Liver (tissue), 3 donors: ENCODE results near the gene UBE2S.

Experiments used
- SP1 ChIP-seq: IDR thresholded peaks from 2 replicates; pipeline ENCODE4 v1.6.1; 2018; ENCODE audit warnings: antibody characterized with exemption, mild to moderate bottlenecking
- TF ChIP-seq, protein P1 (sequence below): fragments of 150-350 bp; IDR thresholded peaks from 2 replicates; pipeline ENCODE4 v1.5.1; 2017; ENCODE audit warnings: improper control_type of control experiment, low read depth, low read length; ENCODE audit not compliant: missing input control
- donor health status: healthy.
- donor health status: healthy.

DNA sequence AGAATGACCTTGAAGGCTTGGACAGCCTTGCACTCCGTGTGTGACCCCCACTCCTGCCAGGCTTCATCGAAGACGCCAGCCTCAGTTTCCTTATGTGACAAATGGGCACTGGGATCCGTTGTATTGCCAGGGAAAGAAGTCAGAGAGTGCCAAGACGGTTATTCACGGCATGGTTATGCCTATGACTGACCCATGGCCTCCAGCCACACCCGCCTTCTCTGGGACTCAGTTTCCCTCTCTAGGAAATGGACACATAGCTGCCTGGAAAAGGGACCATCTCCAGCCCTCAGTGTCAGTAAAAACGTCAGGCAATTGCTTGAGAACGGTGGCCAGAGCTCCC lies 915 bp upstream of the UBE2S start:
- TF ChIP-seq, protein P1, sequence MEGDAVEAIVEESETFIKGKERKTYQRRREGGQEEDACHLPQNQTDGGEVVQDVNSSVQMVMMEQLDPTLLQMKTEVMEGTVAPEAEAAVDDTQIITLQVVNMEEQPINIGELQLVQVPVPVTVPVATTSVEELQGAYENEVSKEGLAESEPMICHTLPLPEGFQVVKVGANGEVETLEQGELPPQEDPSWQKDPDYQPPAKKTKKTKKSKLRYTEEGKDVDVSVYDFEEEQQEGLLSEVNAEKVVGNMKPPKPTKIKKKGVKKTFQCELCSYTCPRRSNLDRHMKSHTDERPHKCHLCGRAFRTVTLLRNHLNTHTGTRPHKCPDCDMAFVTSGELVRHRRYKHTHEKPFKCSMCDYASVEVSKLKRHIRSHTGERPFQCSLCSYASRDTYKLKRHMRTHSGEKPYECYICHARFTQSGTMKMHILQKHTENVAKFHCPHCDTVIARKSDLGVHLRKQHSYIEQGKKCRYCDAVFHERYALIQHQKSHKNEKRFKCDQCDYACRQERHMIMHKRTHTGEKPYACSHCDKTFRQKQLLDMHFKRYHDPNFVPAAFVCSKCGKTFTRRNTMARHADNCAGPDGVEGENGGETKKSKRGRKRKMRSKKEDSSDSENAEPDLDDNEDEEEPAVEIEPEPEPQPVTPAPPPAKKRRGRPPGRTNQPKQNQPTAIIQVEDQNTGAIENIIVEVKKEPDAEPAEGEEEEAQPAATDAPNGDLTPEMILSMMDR, result no peak
- TF ChIP-seq SP1, result no peak
